CD4-positive, alpha-beta memory T cell (primary cell): ENCODE measurements around the gene CAMSAP1. TPM values are rescaled to one million over a fixed set of nuclear protein-coding genes. Genes with fewer than 3 reads are reported as not detected.

Experiments used
- CTCF ChIA-PET: fragments of 350-600 bp; sonication (Branson Sonifier 250); formaldehyde crosslinking; loops from one replicate; lab custom pipeline; 2021; ENCODE audit warnings: inconsistent platforms; ENCODE audit not compliant: partially characterized antibody; lab: Charles Lee
- POLR2A ChIA-PET: fragments of 350-600 bp; sonication (Branson Sonifier 250); formaldehyde crosslinking; loops from one replicate; lab custom pipeline; 2021; ENCODE audit not compliant: partially characterized antibody; lab: Charles Lee
- DNase-seq, 5 donors: peaks; one replicate each; pipeline versions ENCODE4 v3.0.0 to v3.0.0-alpha.2; 2020 to 2022; ENCODE audit warnings: mixed read lengths in 1 of 5
- H3K27ac ChIP-seq: one replicate; pipeline ENCODE4 v1.7.0; 2013; ENCODE audit warnings: low read depth, low read length
- H3K27me3 ChIP-seq: 2 replicates; pipeline ENCODE4 v1.7.0; 2013; ENCODE audit warnings: mild to moderate bottlenecking, low read length, moderate library complexity; ENCODE audit not compliant: insufficient read depth
- H3K36me3 ChIP-seq: 2 replicates; pipeline ENCODE4 v1.7.0; 2013; ENCODE audit warnings: mild to moderate bottlenecking, low read length, moderate library complexity; ENCODE audit not compliant: insufficient read depth
- H3K4me1 ChIP-seq: 2 replicates; pipeline ENCODE4 v1.7.0; 2013; ENCODE audit warnings: mild to moderate bottlenecking, low read length, moderate library complexity; ENCODE audit not compliant: insufficient read depth
- H3K4me3 ChIP-seq, 2 donors: one replicate each; pipeline ENCODE4 v1.7.0; 2013; ENCODE audit warnings: low read length in 2 of 2, mild to moderate bottlenecking in 1 of 2
- H3K9me3 ChIP-seq, 2 donors: one replicate each; pipeline ENCODE4 v1.7.0; 2013; ENCODE audit warnings: low read length in 2 of 2, control low read depth in 1 of 2; ENCODE audit not compliant: control insufficient read depth in 1 of 2
- H3K27ac Mint-ChIP-seq, 7 donors: one replicate each; pipeline ENCODE4 v1.8.0; 2020 to 2021; ENCODE audit warnings: mixed read lengths in 7 of 7, mild to moderate bottlenecking in 6 of 7, inconsistent platforms in 3 of 7, moderate library complexity in 3 of 7
- H3K27me3 Mint-ChIP-seq, 2 donors: one replicate each; pipeline ENCODE4 v1.8.0; 2020 to 2021; ENCODE audit warnings: mixed read lengths in 2 of 2
- H3K36me3 Mint-ChIP-seq, 2 donors: one replicate each; pipeline ENCODE4 v1.8.0; 2020 to 2021; ENCODE audit warnings: mixed read lengths in 2 of 2, inconsistent platforms in 1 of 2, mild to moderate bottlenecking in 1 of 2
- H3K4me1 Mint-ChIP-seq, 4 donors: one replicate each; pipeline ENCODE4 v1.8.0; 2020 to 2021; ENCODE audit warnings: mixed read lengths in 4 of 4, mild to moderate bottlenecking in 1 of 4
- H3K4me3 Mint-ChIP-seq, 8 donors: one replicate each; pipeline ENCODE4 v1.8.0; 2020 to 2021; ENCODE audit warnings: mixed read lengths in 8 of 8, mild to moderate bottlenecking in 7 of 8, moderate library complexity in 6 of 8, inconsistent platforms in 3 of 8
- H3K9me3 Mint-ChIP-seq, 8 donors: one replicate each; pipeline ENCODE4 v1.8.0; 2020 to 2021; ENCODE audit warnings: mixed read lengths in 8 of 8, mild to moderate bottlenecking in 5 of 8, inconsistent platforms in 3 of 8, moderate library complexity in 1 of 8
- intact Hi-C: fragments of 100-400 bp; cut with micrococcal nuclease; formaldehyde crosslinking; loops from one replicate; pipeline ENCODE4 v1.15.1; 2023
- polyA plus RNA-seq, 2 donors: library from polyadenylated mRNA; unstranded; fragments of 300-500 nt; fragmentation: Illumina TruSeq; gene quantifications; one replicate each; pipeline ENCODE4 v1.2.3, GENCODE V29; 2021
- total RNA-seq, 2 experiments: library from RNA; stranded (reverse); gene quantifications; one replicate each; pipeline ENCODE4 v1.2.3, GENCODE V29; 2021

The CAMSAP1 gene
- total and polyA plus RNA-seq, 4 experiments from 2014 or later, result 0.76 to 51.7 (median 22.5) TPM

GRCh38 chr9:135857843-135858242 lies 49.5 kb downstream of the CAMSAP1 start:
- CTCF ChIA-PET, result no interaction called here
- POLR2A ChIA-PET, result interaction anchor here (0.6 kb wide), 1 partner anchor 47 kb away, joined by 3 read pairs; no protein-coding TSS in a partner anchor
- no peak overlapping the region for H3K27ac ChIP-seq

GRCh38 chr9:135857371-135857786 lies 50.0 kb downstream of the CAMSAP1 start:
- no peaks in the 10 kb centered on the region for H3K9me3 Mint-ChIP-seq
- no peak for DNase-seq
- Histone ChIP-seq H3K9me3 (no peaks in the 10 kb centered on the region), H3K4me1 (no peaks in the 10 kb centered on the region), H3K4me3 (no peak overlapping the region), H3K27me3 (no peaks in the 10 kb centered on the region), H3K36me3 (no peaks in the 10 kb centered on the region), H3K27ac (no peak overlapping the region)
- intact Hi-C loops, result no loop called here
- peak overlapping the region in 1 of 7 donors; percentile 3 for H3K27ac Mint-ChIP-seq
- no peak overlapping the region for H3K4me3 Mint-ChIP-seq
- H3K36me3 Mint-ChIP-seq, result peaks cover 34 to 37% of the 10 kb centered on the region in 2 donors
- H3K27me3 Mint-ChIP-seq, result no peaks in the 10 kb centered on the region
- POLR2A ChIA-PET, result interaction anchor here (0.6 kb wide), 1 partner anchor 48 kb away, joined by 3 read pairs; no protein-coding TSS in a partner anchor
- H3K4me1 Mint-ChIP-seq, result peaks cover 0 to 6% (median 4%) of the 10 kb centered on the region in 4 donors
- CTCF ChIA-PET, result no interaction called here

More at GRCh38 chr9:135857843-135858242, 49.5 kb downstream of the CAMSAP1 start:
- intact Hi-C loops, result no loop called here
- no peaks in the 10 kb centered on the region for H3K36me3 ChIP-seq
- H3K27ac Mint-ChIP-seq, result peak overlapping the region in 1 of 7 donors; percentile 6
- peaks cover 32 to 34% of the 10 kb centered on the region in 2 donors for H3K36me3 Mint-ChIP-seq
- H3K27me3 Mint-ChIP-seq, result no peaks in the 10 kb centered on the region
- H3K27me3 ChIP-seq, result no peaks in the 10 kb centered on the region
- H3K4me1 ChIP-seq, result no peaks in the 10 kb centered on the region
- H3K4me3 ChIP-seq, result no peak overlapping the region
- no peaks in the 10 kb centered on the region for H3K9me3 ChIP-seq
- no peaks in the 10 kb centered on the region for H3K9me3 Mint-ChIP-seq
- DNase-seq, result no peak
- H3K4me3 Mint-ChIP-seq, result no peak overlapping the region
- H3K4me1 Mint-ChIP-seq, result peaks cover 2 to 11% (median 4%) of the 10 kb centered on the region in 4 donors

GRCh38 chr9:135851748-135852147 lies 55.6 kb downstream of the CAMSAP1 start:
- H3K27me3 Mint-ChIP-seq, result no peaks in the 10 kb centered on the region
- H3K36me3 ChIP-seq, result no peaks in the 10 kb centered on the region
- no peaks in the 10 kb centered on the region for H3K4me1 ChIP-seq
- no peaks in the 10 kb centered on the region for H3K9me3 Mint-ChIP-seq
- H3K9me3 ChIP-seq, result no peaks in the 10 kb centered on the region
- no peak overlapping the region for H3K27ac Mint-ChIP-seq
- DNase-seq, result no peak
- peaks cover 34 to 47% of the 10 kb centered on the region in 2 donors for H3K36me3 Mint-ChIP-seq
- H3K27ac ChIP-seq, result no peak overlapping the region
- no peak overlapping the region for H3K4me3 Mint-ChIP-seq
- H3K4me3 ChIP-seq, result no peak overlapping the region
- H3K4me1 Mint-ChIP-seq, result peaks cover 3 to 15% (median 6%) of the 10 kb centered on the region in 4 donors
- H3K27me3 ChIP-seq, result no peaks in the 10 kb centered on the region
- POLR2A ChIA-PET, result no interaction called here
- CTCF ChIA-PET, result no interaction called here
- intact Hi-C loops, result no loop called here

GRCh38 chr9:135850737-135851136 lies 56.6 kb downstream of the CAMSAP1 start:
- Histone ChIP-seq H3K27me3 (no peaks in the 10 kb centered on the region), H3K27ac (no peak overlapping the region), H3K4me3 (no peak overlapping the region), H3K36me3 (no peaks in the 10 kb centered on the region), H3K9me3 (no peaks in the 10 kb centered on the region), H3K4me1 (no peaks in the 10 kb centered on the region)
- DNase-seq, result no peak
- Mint-ChIP-seq H3K4me3 (no peak overlapping the region), H3K27ac (peak overlapping the region in 5 of 7 donors; percentile 60 to 77 (median 64)), H3K9me3 (no peaks in the 10 kb centered on the region), H3K27me3 (no peaks in the 10 kb centered on the region), H3K36me3 (peaks cover 34 to 48% of the 10 kb centered on the region in 2 donors), H3K4me1 (peaks cover 3 to 15% (median 7%) of the 10 kb centered on the region in 4 donors)
- ChIA-PET CTCF (no interaction called here), POLR2A (no interaction called here)
- intact Hi-C loops, result no loop called here

GRCh38 chr9:135849181-135849580 lies 58.2 kb downstream of the CAMSAP1 start:
- Histone ChIP-seq H3K9me3 (no peaks in the 10 kb centered on the region), H3K4me3 (no peak overlapping the region), H3K27ac (no peak overlapping the region), H3K27me3 (no peaks in the 10 kb centered on the region), H3K36me3 (no peaks in the 10 kb centered on the region), H3K4me1 (no peaks in the 10 kb centered on the region)
- ChIA-PET POLR2A (no interaction called here), CTCF (interaction anchor here (0.9 kb wide), 1 partner anchor 15 kb away, joined by 3 read pairs; no protein-coding TSS in a partner anchor)
- H3K36me3 Mint-ChIP-seq, result peaks cover 49 to 63% of the 10 kb centered on the region in 2 donors
- intact Hi-C loops, result loop anchor here (5.0 kb wide), 1 partner anchor 212 kb away; the partner anchor contains the start of gene GLT6D1
- H3K4me1 Mint-ChIP-seq, result peaks cover 5 to 19% (median 10%) of the 10 kb centered on the region in 4 donors
- no peak for DNase-seq
- no peaks in the 10 kb centered on the region for H3K27me3 Mint-ChIP-seq
- no peak overlapping the region for H3K4me3 Mint-ChIP-seq
- peak overlapping the region in 2 of 7 donors; percentile 12 to 57 for H3K27ac Mint-ChIP-seq
- H3K9me3 Mint-ChIP-seq, result peaks cover 0 to 8% (median 5%) of the 10 kb centered on the region in 8 donors

- Histone ChIP-seq H3K4me3 (no peak overlapping the region), H3K27me3 (no peaks in the 10 kb centered on the region), H3K27ac (no peak overlapping the region), H3K9me3 (no peaks in the 10 kb centered on the region), H3K36me3 (no peaks in the 10 kb centered on the region), H3K4me1 (no peaks in the 10 kb centered on the region)
- POLR2A ChIA-PET, result no interaction called here
- H3K4me3 Mint-ChIP-seq, result no peak overlapping the region
- peaks cover 8 to 21% (median 12%) of the 10 kb centered on the region in 4 donors for H3K4me1 Mint-ChIP-seq
- CTCF ChIA-PET, result no interaction called here
- DNase-seq, result no peak
- H3K27ac Mint-ChIP-seq, result peak overlapping the region in 4 of 7 donors; percentile 12 to 84 (median 56)
- intact Hi-C loops, result loop anchor here (5.0 kb wide), 1 partner anchor 211 kb away; the partner anchor contains the start of gene GLT6D1
- H3K27me3 Mint-ChIP-seq, result no peaks in the 10 kb centered on the region
- H3K9me3 Mint-ChIP-seq, result peaks cover 0 to 12% (median 9%) of the 10 kb centered on the region in 8 donors
- peaks cover 54 to 67% of the 10 kb centered on the region in 2 donors for H3K36me3 Mint-ChIP-seq
These were observed 58.9 kb downstream of the CAMSAP1 start for GRCh38 chr9:135848341-135849047.

GRCh38 chr9:135847833-135848232 lies 59.5 kb downstream of the CAMSAP1 start:
- CTCF ChIA-PET, result no interaction called here
- intact Hi-C loops, result loop anchor here (5.0 kb wide), 1 partner anchor 211 kb away; the partner anchor contains the start of gene GLT6D1

More at GRCh38 chr9:135847833-135848232, 59.5 kb downstream of the CAMSAP1 start:
- Histone ChIP-seq H3K4me3 (no peak overlapping the region), H3K36me3 (no peaks in the 10 kb centered on the region), H3K4me1 (no peaks in the 10 kb centered on the region), H3K27ac (no peak overlapping the region), H3K27me3 (no peaks in the 10 kb centered on the region), H3K9me3 (no peaks in the 10 kb centered on the region)
- H3K9me3 Mint-ChIP-seq, result peaks cover 0 to 12% (median 9%) of the 10 kb centered on the region in 8 donors
- DNase-seq, result no peak
- peaks cover 8 to 21% (median 13%) of the 10 kb centered on the region in 4 donors for H3K4me1 Mint-ChIP-seq
- POLR2A ChIA-PET, result no interaction called here
- H3K4me3 Mint-ChIP-seq, result no peak overlapping the region
- H3K27ac Mint-ChIP-seq, result peak overlapping the region in 2 of 7 donors; percentile 7 to 61
- peaks cover 57 to 69% of the 10 kb centered on the region in 2 donors for H3K36me3 Mint-ChIP-seq
- H3K27me3 Mint-ChIP-seq, result no peaks in the 10 kb centered on the region
